Mesendoderm (in vitro differentiated cells): ENCODE data around the gene SMIM44.

Experiments used
- DNase-seq: peaks from one replicate; pipeline ENCODE4 v3.0.0; 2013
- H2AK5ac ChIP-seq: 2 replicates; pipeline ENCODE4 v1.6.1; 2013; ENCODE audit warnings: low read length, inconsistent platforms
- H2BK120ac ChIP-seq: 2 replicates; pipeline ENCODE4 v1.6.1; 2013; ENCODE audit warnings: low read depth, mild to moderate bottlenecking, low read length, moderate library complexity, mixed read lengths
- H2BK15ac ChIP-seq: replicated peaks from 2 replicates; pipeline ENCODE4 v1.6.1; 2013; ENCODE audit warnings: low read depth, mild to moderate bottlenecking, moderate library complexity
- H2BK5ac ChIP-seq: 2 replicates; pipeline ENCODE4 v1.6.1; 2013; ENCODE audit warnings: low read length, inconsistent platforms
- H3K18ac ChIP-seq: 2 replicates; pipeline ENCODE4 v1.6.1; 2013; ENCODE audit warnings: mild to moderate bottlenecking, low read length, mixed read lengths
- H3K23ac ChIP-seq: one replicate; pipeline ENCODE4 v1.6.1; 2013; ENCODE audit warnings: low read length
- H3K27ac ChIP-seq: 2 replicates; pipeline ENCODE4 v1.5.1; 2013; ENCODE audit warnings: low read depth, mild to moderate bottlenecking, inconsistent platforms, low read length, moderate library complexity
- H3K27me3 ChIP-seq: 2 replicates; pipeline ENCODE4 v1.6.1; 2013; ENCODE audit warnings: low read length, control low read depth, mild to moderate bottlenecking, inconsistent platforms; ENCODE audit not compliant: insufficient read depth, poor library complexity
- H3K36me3 ChIP-seq: 2 replicates; pipeline ENCODE4 v1.6.1; 2013; ENCODE audit warnings: low read length, inconsistent platforms; ENCODE audit not compliant: control insufficient read depth, insufficient read depth
- H3K4ac ChIP-seq: one replicate; pipeline ENCODE4 v1.6.1; 2013; ENCODE audit warnings: low read depth, mild to moderate bottlenecking, low read length, moderate library complexity
- H3K4me1 ChIP-seq: 2 replicates; pipeline ENCODE4 v1.6.1; 2013; ENCODE audit warnings: low read depth, low read length, inconsistent platforms; ENCODE audit not compliant: control insufficient read depth
- H3K4me2 ChIP-seq: 2 replicates; pipeline ENCODE4 v1.6.1; 2013; ENCODE audit warnings: low read length
- H3K4me3 ChIP-seq: 2 replicates; pipeline ENCODE4 v1.5.1; 2013; ENCODE audit warnings: mild to moderate bottlenecking, low read length
- H3K56ac ChIP-seq: one replicate; pipeline ENCODE4 v1.6.1; 2013; ENCODE audit warnings: low read length
- H3K79me1 ChIP-seq: 2 replicates; pipeline ENCODE4 v1.6.1; 2013; ENCODE audit warnings: low read length, inconsistent platforms
- H3K79me2 ChIP-seq: 2 replicates; pipeline ENCODE4 v1.6.1; 2013; ENCODE audit warnings: mild to moderate bottlenecking, low read length; ENCODE audit not compliant: control insufficient read depth, insufficient read depth
- H3K9ac ChIP-seq: 2 replicates; pipeline ENCODE4 v1.6.1; 2013; ENCODE audit warnings: low read length, inconsistent platforms
- H4K5ac ChIP-seq: one replicate; pipeline ENCODE4 v1.6.1; 2013; ENCODE audit warnings: low read length
- H4K8ac ChIP-seq: one replicate; pipeline ENCODE4 v1.6.1; 2013; ENCODE audit warnings: low read depth, mild to moderate bottlenecking, control low read depth, low read length, moderate library complexity
- WGBS: extraction: QIAGEN DNeasy Blood & Tissue Kit; methylation state at CpG from one replicate; pipeline ENCODE4 v1.1.7; 2013; ENCODE audit warnings: low lambda C conversion rate, missing lambda C conversion rate; ENCODE audit not compliant: insufficient coverage; ENCODE audit errors: extremely low coverage; 5-methylcytosine and 5-hydroxymethylcytosine counted together

Gene SMIM44

GRCh38 chr19:3481241-3482090, 1.8 kb downstream of the SMIM44 start:
- Histone ChIP-seq H2BK5ac (no peak overlapping the region), H2AK5ac (no peak overlapping the region), H3K9ac (no peak overlapping the region), H3K18ac (no peak overlapping the region), H4K8ac (no peak overlapping the region), H4K5ac (no peak overlapping the region), H3K4me1 (peaks cover 2% of the 10 kb centered on the region), H3K4ac (no peak overlapping the region), H3K56ac (peak overlapping the region; percentile 34), H3K36me3 (no peaks in the 10 kb centered on the region), H2BK15ac (no peak overlapping the region), H3K4me3 (no peak overlapping the region), H3K79me2 (no peaks in the 10 kb centered on the region), H3K79me1 (no peaks in the 10 kb centered on the region), H3K27ac (no peak overlapping the region), H3K23ac (peak overlapping the region; percentile 1), H2BK120ac (no peak overlapping the region), H3K27me3 (no peaks in the 10 kb centered on the region), H3K4me2 (no peak overlapping the region)
- peak; percentile 51 for DNase-seq
- WGBS = no CpG with 5 or more reads among the region's 38 CpGs

DNA sequence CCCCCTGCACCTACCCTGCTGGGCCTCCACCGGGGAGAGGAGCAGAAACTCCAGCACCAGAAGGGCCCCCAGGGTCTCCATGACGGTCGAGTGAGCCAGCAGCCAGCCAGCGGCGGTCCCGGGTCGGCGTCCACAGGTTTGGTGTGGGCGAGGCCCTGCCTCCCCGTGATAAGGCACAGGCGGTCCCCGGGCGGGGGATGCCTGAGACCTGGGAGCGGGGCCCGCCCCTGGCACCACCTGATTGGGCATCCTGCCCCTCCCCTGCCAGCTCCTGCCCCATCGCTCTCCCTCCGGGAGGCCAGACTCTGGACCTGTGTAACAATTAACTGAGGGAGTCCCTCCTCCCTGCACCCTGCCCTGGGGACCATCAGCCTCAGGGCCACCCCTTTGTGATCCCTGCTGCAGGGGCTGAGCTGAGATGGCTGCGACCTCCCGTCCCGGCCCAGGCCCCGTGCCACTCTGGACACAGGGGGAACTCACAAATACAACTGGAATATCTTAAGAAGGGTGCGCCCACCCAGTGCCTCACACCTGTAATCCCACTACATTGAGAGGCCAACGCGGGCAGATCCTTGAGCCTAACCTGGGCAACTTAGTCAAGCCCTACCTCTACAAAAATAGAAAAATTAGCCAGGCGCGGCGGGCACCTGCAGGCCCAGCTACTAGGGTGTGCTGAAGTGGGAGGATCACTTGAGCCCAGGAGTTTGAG, 2.7 kb downstream of the SMIM44 start, which contains the start of gene SMIM24:
Gene SMIM24 (minus strand): TSS at position 143 of the 709 bp plus-strand sequence. CDS start 62 bp downstream, at position 81.
- Histone ChIP-seq H3K4me1 (peaks cover 2% of the 10 kb centered on the region), H4K5ac (no peak within 1 kb of the TSS), H3K4ac (no peak within 1 kb of the TSS), H3K4me3 (no peak within 1 kb of the TSS), H2BK120ac (no peak within 1 kb of the TSS), H3K27me3 (no peaks in the 10 kb centered on the region), H2AK5ac (no peak within 1 kb of the TSS), H3K79me1 (no peaks in the 10 kb centered on the region), H3K56ac (peak within 1 kb of the TSS; percentile 3), H4K8ac (no peak within 1 kb of the TSS), H3K18ac (no peak within 1 kb of the TSS), H3K27ac (no peak within 1 kb of the TSS), H3K4me2 (no peak within 1 kb of the TSS), H3K23ac (peak within 1 kb of the TSS; percentile 1), H2BK15ac (no peak within 1 kb of the TSS), H2BK5ac (no peak within 1 kb of the TSS), H3K9ac (no peak within 1 kb of the TSS), H3K79me2 (no peaks in the 10 kb centered on the region), H3K36me3 (no peaks in the 10 kb centered on the region)
- DNase-seq = no peak
- WGBS = no CpG with 5 or more reads among the region's 27 CpGs

- peak; percentile 66 for DNase-seq
- WGBS = no CpG with 5 or more reads among the region's 9 CpGs
- H3K36me3 ChIP-seq = no peaks in the 10 kb centered on the region
- no peak overlapping the region for H4K5ac ChIP-seq
- H2BK120ac ChIP-seq = no peak overlapping the region
- no peaks in the 10 kb centered on the region for H3K27me3 ChIP-seq
- H2BK15ac ChIP-seq = no peak overlapping the region
- H3K18ac ChIP-seq = no peak overlapping the region
- H4K8ac ChIP-seq = no peak overlapping the region
- no peaks in the 10 kb centered on the region for H3K79me1 ChIP-seq
- H3K4me1 ChIP-seq = peaks cover 2% of the 10 kb centered on the region
- no peak overlapping the region for H3K4ac ChIP-seq
- H3K4me2 ChIP-seq = no peak overlapping the region
- H3K4me3 ChIP-seq = no peak overlapping the region
- no peaks in the 10 kb centered on the region for H3K79me2 ChIP-seq
- H2AK5ac ChIP-seq = no peak overlapping the region
- no peak overlapping the region for H3K23ac ChIP-seq
- H3K9ac ChIP-seq = no peak overlapping the region
- H3K56ac ChIP-seq = peak overlapping the region; percentile 3
- H3K27ac ChIP-seq = no peak overlapping the region
- H2BK5ac ChIP-seq = no peak overlapping the region
Measured at GRCh38 chr19:3479834-3480215, 3.4 kb downstream of the SMIM44 start.

DNA sequence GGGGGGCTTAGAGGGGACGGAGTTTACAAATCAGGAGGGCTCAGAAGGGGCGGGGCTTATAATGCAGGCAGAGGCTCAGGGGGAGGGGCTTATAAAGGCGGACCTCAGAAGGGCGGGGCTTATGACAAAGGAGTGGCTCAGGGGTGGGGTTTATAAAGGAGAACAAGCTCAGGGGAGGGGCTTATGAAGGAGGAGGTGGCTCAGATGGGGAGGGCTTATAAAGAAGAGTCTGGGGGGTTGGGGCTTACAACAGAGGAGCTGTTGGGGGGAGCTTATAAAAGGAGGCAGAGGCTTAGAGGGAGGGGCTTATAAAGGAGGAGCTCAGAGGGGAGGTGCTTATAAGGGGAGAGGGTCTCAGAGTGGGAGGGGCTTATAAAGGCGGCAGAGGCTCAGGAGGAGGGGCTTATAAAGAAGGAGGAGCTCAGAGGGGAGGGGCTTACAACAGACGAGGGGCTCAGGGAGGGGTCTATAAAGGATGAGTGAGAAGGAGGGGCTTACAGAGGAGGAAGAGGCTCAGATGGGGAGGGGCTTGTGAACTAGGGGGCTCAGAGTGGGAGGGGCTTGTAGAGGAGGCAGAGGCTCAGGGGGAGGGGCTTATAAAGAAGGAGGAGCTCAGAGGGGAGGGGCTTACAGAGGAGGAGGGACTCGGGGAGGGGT, 3.9 kb downstream of the SMIM44 start:
- Histone ChIP-seq H3K4me2 (no peak overlapping the region), H3K23ac (no peak overlapping the region), H2AK5ac (no peak overlapping the region), H3K36me3 (no peaks in the 10 kb centered on the region), H3K27me3 (no peaks in the 10 kb centered on the region), H3K56ac (no peak overlapping the region), H3K18ac (no peak overlapping the region), H4K8ac (no peak overlapping the region), H2BK15ac (no peak overlapping the region), H2BK120ac (no peak overlapping the region), H3K4me1 (peaks cover 2% of the 10 kb centered on the region), H3K9ac (no peak overlapping the region), H4K5ac (no peak overlapping the region), H3K4ac (no peak overlapping the region), H2BK5ac (no peak overlapping the region), H3K27ac (no peak overlapping the region), H3K79me2 (no peaks in the 10 kb centered on the region), H3K79me1 (no peaks in the 10 kb centered on the region), H3K4me3 (no peak overlapping the region)
- peak; percentile 66 for DNase-seq
- WGBS = no CpG with 5 or more reads among the region's 7 CpGs

- Histone ChIP-seq H2BK120ac (no peak overlapping the region), H3K27ac (no peak overlapping the region), H2AK5ac (no peak overlapping the region), H3K36me3 (no peaks in the 10 kb centered on the region), H2BK15ac (no peak overlapping the region), H3K79me1 (no peaks in the 10 kb centered on the region), H3K79me2 (no peaks in the 10 kb centered on the region), H3K56ac (peak overlapping the region; percentile 80), H3K4me1 (peaks cover 2% of the 10 kb centered on the region), H2BK5ac (no peak overlapping the region), H4K8ac (no peak overlapping the region), H4K5ac (no peak overlapping the region), H3K23ac (no peak overlapping the region), H3K9ac (peak overlapping the region; percentile 54), H3K4me3 (peak overlapping the region; percentile 7), H3K4ac (no peak overlapping the region), H3K27me3 (no peaks in the 10 kb centered on the region), H3K18ac (no peak overlapping the region), H3K4me2 (peak overlapping the region; percentile 46)
- no CpG with 5 or more reads among the region's 27 CpGs for WGBS
- DNase-seq = no peak
Measured at GRCh38 chr19:3478409-3479176, 4.6 kb downstream of the SMIM44 start.
